Upper lobe of right lung (tissue), 1 donor: ENCODE measurements around the gene MCCD1. TPM values are rescaled to one million over a fixed set of nuclear protein-coding genes. Genes with fewer than 3 reads are reported as not detected.

Experiments
- ATAC-seq: fragments of 200-7000 bp; cut with Tn5 transposase; one replicate; pipeline ENCODE4 v1.9.1; 2020; ENCODE audit warnings: mild to moderate bottlenecking, moderate library complexity
- DNase-seq: peaks from one replicate; pipeline ENCODE4 v3.0.0-alpha.2; 2020
- H3K27ac ChIP-seq: fragments of 200-600 bp; one replicate; pipeline ENCODE4 v1.8.0; 2022
- H3K27me3 ChIP-seq: fragments of 200-600 bp; one replicate; pipeline ENCODE4 v1.8.0; 2022; ENCODE audit warnings: mild to moderate bottlenecking
- H3K36me3 ChIP-seq: fragments of 200-600 bp; one replicate; pipeline ENCODE4 v1.8.0; 2022
- H3K4me1 ChIP-seq: fragments of 200-600 bp; one replicate; pipeline ENCODE4 v1.8.0; 2022
- H3K4me3 ChIP-seq: fragments of 200-600 bp; one replicate; pipeline ENCODE4 v1.8.0; 2022; ENCODE audit warnings: mild to moderate bottlenecking
- H3K9me3 ChIP-seq: fragments of 200-600 bp; one replicate; pipeline ENCODE4 v1.8.0; 2022
- CTCF ChIP-seq: fragments of 200-600 bp; IDR thresholded peaks from one replicate; pipeline ENCODE4 v1.8.0; 2022; ENCODE audit warnings: antibody characterized with exemption
- intact Hi-C: fragments of 100-400 bp; cut with DNase I; formaldehyde crosslinking; loops from one replicate; pipeline ENCODE4 v1.11.0; 2022
- total RNA-seq: library from RNA; stranded (reverse); fragmentation: NEBNext Ultra II Directional; extraction: Animal tissue kit (Norgen Biotek cat#: 25700); gene quantifications from one replicate; pipeline ENCODE4 v1.2.1, GENCODE V29; 2021
- donor health status: DM: no; HTN: yes; CAD: no; lungs with severe emphysema.

The MCCD1 gene
- total RNA-seq, 1 donor from 2014 or later, result not detected

- H3K27me3 ChIP-seq, result no peaks in the 10 kb centered on the region
- ATAC-seq (peak; percentile 85), DNase-seq (peak; percentile 74)
- intact Hi-C loops, result no loop called here
- no peaks in the 10 kb centered on the region for H3K9me3 ChIP-seq
- H3K27ac ChIP-seq, result peak overlapping the region; percentile 73
- peaks cover 51% of the 10 kb centered on the region for H3K4me1 ChIP-seq
- no peak for TF ChIP-seq CTCF
- no peak overlapping the region for H3K4me3 ChIP-seq
- H3K36me3 ChIP-seq, result peaks cover 34% of the 10 kb centered on the region
Measured at GRCh38 chr6:31558631-31559500, 30.1 kb downstream of the MCCD1 start.

DNA sequence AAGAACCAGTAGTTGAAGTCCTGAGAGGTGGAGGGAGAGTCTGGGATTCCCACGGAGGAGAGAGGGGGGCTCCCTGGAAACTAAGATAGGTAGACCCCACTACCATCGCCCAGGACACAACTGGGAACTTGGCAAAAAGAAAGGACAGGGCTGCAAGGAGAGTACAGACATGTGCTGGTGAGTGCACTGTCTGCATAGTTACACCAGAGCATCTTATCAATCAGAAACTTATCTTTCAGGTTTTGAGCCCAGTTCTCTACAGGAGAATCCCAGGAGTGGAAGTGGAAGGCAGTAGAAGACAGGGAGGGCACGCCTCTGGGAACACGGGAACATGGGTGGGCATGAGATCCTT, 30.8 kb downstream of the MCCD1 start:
- no peak overlapping the region for H3K4me3 ChIP-seq
- no peaks in the 10 kb centered on the region for H3K27me3 ChIP-seq
- peaks cover 51% of the 10 kb centered on the region for H3K4me1 ChIP-seq
- no peak for DNase-seq
- H3K9me3 ChIP-seq, result no peaks in the 10 kb centered on the region
- ATAC-seq, result no peak
- peaks cover 27% of the 10 kb centered on the region for H3K36me3 ChIP-seq
- H3K27ac ChIP-seq, result peak overlapping the region; percentile 73
- intact Hi-C loops, result no loop called here
- no peak for TF ChIP-seq CTCF

DNA sequence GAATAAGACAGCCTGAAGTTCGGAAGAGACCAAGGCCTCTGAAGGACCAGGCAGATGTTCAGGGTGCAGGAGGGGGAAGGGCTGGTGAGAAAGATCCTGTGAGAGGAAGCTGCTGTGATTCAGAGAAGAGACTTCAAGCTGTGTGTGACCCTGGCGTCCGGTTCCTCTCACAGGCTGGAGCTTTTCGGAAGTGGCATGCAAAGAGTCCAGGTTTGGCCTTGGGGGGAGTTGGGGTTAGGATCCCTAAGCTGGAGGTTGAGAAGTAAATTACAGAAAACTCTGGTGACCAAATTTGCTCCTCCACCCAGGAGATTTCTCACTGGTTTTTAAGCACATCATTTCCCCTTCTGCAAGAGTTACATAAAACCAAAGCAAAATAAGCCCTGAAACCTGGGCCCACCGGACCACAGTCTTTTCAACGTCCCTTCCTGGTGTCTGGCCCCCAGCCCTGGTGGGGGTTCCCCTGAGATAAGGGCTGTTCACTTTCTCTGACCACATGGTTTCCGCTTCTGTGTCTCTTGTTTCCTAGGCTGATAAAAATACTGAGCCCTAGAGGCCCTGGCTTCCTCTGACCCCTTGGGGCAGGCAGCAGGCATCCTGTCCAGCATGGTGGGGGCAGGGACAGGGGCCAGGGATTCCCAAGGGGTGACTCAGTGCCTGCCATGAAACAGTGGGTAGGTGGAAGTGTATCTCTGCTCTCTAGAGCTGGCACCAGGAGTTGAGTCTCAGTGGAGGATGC, 31.4 kb downstream of the MCCD1 start:
- no peaks in the 10 kb centered on the region for H3K27me3 ChIP-seq
- intact Hi-C loops, result no loop called here
- H3K9me3 ChIP-seq, result no peaks in the 10 kb centered on the region
- ATAC-seq (peak; percentile 70), DNase-seq (peak; percentile 73)
- H3K4me1 ChIP-seq, result peaks cover 51% of the 10 kb centered on the region
- no peak overlapping the region for H3K4me3 ChIP-seq
- peaks cover 26% of the 10 kb centered on the region for H3K36me3 ChIP-seq
- no peak for TF ChIP-seq CTCF
- H3K27ac ChIP-seq, result peak overlapping the region; percentile 73

DNA sequence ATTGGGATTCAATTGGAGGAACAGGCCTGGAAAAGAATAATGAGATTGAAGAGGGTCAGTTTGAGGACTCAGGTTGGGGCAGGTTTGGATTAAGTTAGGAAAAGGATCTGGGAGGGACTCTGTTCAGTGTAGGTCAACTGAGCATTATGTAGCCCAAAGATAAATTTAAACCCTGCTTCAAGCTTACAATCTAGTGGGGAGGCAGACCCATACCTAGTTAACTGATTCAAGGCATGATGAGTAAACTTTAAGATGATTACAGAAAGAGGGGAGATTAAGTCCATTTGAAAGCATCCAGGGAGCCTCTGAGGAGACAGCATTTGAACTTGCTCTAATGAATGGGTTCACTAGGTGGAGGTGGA, 31.9 kb downstream of the MCCD1 start:
- Histone ChIP-seq H3K27me3 (no peaks in the 10 kb centered on the region), H3K36me3 (peaks cover 26% of the 10 kb centered on the region), H3K27ac (peak overlapping the region; percentile 73), H3K4me1 (peaks cover 51% of the 10 kb centered on the region), H3K9me3 (no peaks in the 10 kb centered on the region), H3K4me3 (no peak overlapping the region)
- intact Hi-C loops, result no loop called here
- no peak for ATAC-seq
- no peak for DNase-seq
- no peak for TF ChIP-seq CTCF

DNA sequence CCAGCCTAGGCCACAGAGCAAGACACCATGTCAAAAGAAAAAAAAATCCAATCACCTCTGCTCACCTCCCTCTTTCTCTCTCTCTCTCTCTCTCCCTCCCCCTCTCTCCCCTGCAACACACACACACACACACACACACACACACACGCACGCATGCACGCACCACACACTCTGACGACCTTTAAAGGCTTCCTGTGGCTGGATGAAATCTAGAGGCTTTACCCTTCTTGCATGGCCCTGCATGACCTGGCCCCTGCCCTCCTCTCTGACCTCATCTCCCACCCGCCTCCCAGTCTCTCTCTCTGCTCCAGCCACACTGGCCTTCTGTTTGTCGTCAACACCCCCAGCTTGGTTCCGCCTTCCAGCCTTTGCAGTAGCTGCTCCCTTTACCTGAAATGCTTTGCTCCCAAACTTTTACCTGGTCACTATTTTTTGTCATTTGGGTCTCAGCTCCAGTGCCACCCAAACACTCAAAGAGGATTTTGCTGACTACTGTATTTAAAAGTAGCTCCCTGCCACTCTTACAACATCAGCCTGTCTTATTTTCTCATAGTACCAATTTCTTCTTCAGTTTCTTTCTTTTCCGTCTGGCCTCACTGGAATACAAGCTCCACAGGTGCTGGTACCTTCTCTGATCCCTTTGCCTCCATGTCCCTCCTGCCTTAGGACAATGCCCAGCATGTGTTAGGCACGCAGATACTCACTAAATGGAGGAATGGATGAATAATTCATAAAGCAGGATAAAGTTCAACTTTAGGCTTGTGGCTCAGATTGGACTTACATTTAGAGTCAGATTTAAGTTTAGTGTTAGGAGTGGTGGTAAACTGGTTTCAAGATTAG, 39.0 kb downstream of the MCCD1 start:
- no peak overlapping the region for H3K27ac ChIP-seq
- no peaks in the 10 kb centered on the region for H3K27me3 ChIP-seq
- H3K9me3 ChIP-seq, result no peaks in the 10 kb centered on the region
- intact Hi-C loops, result no loop called here
- H3K36me3 ChIP-seq, result no peaks in the 10 kb centered on the region
- peak; percentile 48 for ATAC-seq
- no peak overlapping the region for H3K4me3 ChIP-seq
- TF ChIP-seq CTCF, result no peak
- no peak for DNase-seq
- peaks cover 4% of the 10 kb centered on the region for H3K4me1 ChIP-seq
